Right lobe of liver (tissue), 4 donors: Measurements from ENCODE around the gene ELF2.
"Not testable (repeated sequence)": the region's sequence is repeated elsewhere in the genome, so short reads cannot be mapped to it uniquely, and the experiment has no call there.

Experiments
- CTCF ChIP-seq, 4 donors: fragments of 200-600 bp in 3 of 4; fragments of 450-650 bp in 1 of 4; IDR thresholded peaks; one replicate each; pipeline versions ENCODE4 v1.5.1 to v1.8.0; 2016 to 2022; ENCODE audit warnings: antibody characterized with exemption in 4 of 4, mild to moderate bottlenecking in 2 of 4
- POLR2A ChIP-seq: fragments of 450-650 bp; IDR thresholded peaks from one replicate; pipeline ENCODE4 v1.6.1; 2017; ENCODE audit warnings: antibody characterized with exemption, mild to moderate bottlenecking
- donor health status: DM: no; HTN: no; CAD: no.
- donor health status: DM: no; HTN: no; CAD: no.
- donor health status: DM: no; HTN: yes; CAD: no.

DNA sequence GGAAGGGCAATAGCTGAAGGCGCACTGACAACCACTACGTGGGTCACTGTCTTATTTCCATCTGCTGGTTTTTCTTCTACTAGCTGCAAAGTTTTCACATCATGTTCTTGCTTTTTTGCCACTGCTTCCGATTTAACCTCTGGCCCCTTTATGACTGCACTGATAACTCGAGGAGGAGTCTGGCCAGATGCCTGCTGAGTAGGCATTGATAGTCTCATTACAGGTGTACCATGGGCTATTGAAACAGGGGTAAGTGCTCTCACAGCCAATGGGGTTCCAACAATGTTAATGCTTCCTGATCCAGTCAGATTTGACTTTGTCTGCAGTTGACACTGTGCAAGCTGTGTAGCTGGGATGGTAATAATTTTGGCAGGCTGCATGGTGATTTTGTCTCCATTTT lies 118.0 kb downstream of the ELF2 start:
- TF ChIP-seq CTCF (IDR thresholded peaks at IDR 0.05); POLR2A: not testable (repeated sequence)
